Subcutaneous adipose tissue (tissue), 4 donors: ENCODE results near the gene FUNDC2. TPM values are rescaled to one million over a fixed set of nuclear protein-coding genes. Genes with fewer than 3 reads are reported as not detected.

Experiments
- total RNA-seq, 4 donors: library from RNA; depleted of rRNA; stranded (reverse); fragments of >200 nt; gene quantifications; one replicate each; pipeline ENCODE4 v1.1.0, GENCODE V29; 2016
- TF ChIP-seq, protein P1 (sequence below): fragments of 450-650 bp; IDR thresholded peaks from one replicate; pipeline ENCODE4 v1.5.1; 2016; ENCODE audit warnings: low read depth, mild to moderate bottlenecking, control low read depth, antibody characterized with exemption, moderate library complexity

The FUNDC2 gene
- total RNA-seq, 4 donors from 2014 or later = 46.1 to 83.5 (median 69.6) TPM

DNA sequence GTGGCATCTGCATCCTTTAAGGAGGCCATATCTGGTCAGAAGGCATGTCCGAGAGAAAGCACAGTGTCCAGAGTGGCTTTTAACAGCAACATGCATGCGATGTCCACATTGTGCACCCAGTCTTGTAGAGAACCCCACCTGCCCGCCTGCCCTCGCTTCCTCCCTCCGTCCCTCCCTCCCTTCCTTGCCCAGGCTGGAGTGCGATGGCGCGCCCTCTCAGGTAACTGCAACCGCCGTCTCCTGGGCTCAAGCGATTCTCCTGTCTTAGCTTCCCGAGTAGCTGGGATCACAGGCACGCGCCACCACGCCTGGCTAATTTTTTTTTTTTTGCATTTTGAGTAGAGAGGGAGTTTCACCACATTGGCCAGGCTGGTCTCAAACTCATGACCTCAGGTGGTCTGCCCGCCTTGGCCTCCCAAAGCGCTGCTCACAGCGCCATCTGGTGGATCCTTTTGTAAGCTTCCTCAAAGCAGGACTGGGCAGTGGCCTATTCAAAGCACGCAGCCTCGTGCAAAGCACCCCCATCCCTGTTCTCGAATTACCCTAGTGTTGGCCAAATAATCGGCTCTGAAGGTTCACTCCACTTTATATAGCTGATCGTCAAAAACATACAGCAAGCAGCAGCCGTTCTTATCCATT is 59.7 kb downstream of the FUNDC2 start:
- TF ChIP-seq, protein P1, sequence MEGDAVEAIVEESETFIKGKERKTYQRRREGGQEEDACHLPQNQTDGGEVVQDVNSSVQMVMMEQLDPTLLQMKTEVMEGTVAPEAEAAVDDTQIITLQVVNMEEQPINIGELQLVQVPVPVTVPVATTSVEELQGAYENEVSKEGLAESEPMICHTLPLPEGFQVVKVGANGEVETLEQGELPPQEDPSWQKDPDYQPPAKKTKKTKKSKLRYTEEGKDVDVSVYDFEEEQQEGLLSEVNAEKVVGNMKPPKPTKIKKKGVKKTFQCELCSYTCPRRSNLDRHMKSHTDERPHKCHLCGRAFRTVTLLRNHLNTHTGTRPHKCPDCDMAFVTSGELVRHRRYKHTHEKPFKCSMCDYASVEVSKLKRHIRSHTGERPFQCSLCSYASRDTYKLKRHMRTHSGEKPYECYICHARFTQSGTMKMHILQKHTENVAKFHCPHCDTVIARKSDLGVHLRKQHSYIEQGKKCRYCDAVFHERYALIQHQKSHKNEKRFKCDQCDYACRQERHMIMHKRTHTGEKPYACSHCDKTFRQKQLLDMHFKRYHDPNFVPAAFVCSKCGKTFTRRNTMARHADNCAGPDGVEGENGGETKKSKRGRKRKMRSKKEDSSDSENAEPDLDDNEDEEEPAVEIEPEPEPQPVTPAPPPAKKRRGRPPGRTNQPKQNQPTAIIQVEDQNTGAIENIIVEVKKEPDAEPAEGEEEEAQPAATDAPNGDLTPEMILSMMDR = no peak

DNA sequence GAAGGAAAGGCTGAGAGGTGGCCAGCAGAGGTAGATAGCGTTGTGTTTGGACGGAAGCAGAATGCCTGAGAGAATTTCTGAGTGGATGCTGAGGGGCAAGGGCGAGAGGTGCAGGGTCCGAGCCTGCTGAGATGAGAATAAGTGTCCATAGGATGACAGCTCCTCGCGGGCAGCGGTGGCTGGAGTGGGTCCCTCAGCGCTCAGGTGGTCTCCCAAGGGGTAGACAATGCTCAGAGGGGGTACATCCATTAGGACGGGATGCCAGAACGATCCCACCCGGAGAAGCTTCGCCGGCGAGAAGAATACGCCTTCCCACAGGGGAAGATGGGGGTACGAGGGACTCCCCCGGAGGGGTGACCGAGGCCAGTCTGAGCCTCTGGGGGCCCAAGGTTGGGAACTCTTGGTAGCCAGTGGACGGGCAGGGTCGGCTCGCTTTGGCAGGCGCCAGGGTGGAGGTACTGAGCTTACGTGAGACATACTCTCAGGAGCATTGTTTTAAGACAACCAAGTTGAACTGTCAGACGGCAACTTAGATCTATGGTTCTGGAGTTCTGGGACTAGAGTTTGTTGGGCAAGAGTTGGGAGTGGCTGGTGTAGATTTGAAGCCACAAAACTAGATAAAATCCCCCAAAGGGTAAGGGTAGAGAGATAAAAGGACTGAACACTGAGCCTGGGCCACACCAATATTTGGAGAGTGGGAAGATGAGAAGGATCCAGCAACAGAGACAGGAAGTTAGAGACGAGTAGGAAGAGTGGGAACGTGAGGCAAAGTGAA is 60.5 kb downstream of the FUNDC2 start:
- TF ChIP-seq, protein P1 = no peak

DNA sequence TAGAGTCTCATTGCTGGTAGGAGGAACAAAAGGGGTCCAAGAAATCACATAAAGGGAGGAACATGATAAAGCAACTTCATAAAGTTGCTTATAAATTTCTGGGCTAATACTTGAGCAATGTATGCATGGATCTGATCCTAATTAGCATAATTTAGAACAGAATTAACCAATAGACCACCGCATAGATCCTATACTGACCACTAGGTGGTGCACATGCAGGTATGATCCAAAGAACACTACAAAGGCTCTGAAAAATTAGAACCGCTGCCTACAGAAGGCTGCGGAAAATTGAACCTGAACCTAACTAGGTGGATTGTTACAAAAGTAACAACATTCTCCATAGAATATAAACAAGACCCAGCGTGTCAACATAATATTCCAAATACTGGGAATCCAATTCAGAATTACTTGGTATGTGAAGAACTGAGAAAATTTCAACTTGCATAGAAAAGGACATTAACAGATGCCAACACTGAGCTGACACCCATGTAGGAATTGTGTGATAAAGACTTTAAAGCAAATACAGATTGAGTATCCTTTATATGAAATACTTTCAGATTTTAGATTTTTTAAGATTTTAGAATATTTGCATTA is 67.9 kb downstream of the FUNDC2 start:
- TF ChIP-seq, protein P1 = no peak

DNA sequence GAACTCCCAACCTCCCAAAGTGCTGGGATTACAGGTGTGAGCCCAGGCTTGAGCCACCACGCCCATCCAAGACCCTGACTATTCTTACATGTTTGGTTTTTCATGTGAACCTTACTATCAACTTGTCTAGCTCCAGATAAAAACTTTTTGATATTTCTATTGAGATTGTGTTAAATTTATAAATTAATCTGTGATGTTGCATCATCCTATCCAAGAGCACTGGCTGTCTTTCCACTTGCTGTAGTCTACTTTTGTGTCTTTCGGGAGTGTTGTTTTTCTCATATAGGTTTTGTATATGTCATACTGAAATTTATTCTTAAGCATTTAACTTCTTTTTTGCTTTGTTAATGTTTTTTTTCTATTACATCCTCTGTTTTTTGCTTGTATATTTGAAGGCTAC is 79.3 kb downstream of the FUNDC2 start:
- TF ChIP-seq, protein P1 = no peak

DNA sequence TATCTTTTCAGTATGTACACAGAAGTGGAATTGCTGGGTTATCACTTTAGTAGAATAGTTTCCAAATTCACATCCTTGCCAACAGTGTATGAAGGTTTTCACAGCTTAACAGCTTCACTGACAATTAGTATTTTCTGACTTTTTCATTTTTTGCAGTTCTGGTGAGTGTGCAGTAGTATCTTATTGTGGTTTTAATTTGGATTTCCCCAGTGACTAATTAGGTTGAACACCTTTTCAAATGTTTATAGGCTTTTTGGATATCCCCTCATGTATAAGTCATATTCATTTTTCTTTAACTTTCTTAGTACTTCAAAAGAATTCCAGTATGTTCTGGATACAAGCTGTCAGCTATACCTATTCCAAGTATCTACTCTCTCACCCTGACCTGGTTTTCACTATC is 81.8 kb downstream of the FUNDC2 start:
- TF ChIP-seq, protein P1 = no peak

Other genes with a start within 250 kb of the FUNDC2 start
- 100 to 1,000 TPM in 1 of 4 donors, 10 to 100 TPM in 3; 40.9 to 106 (median 55.3) TPM for gene MPP1, start 221.4 kb upstream of the FUNDC2 start, total RNA-seq
- not detected for gene SMIM9, start 192.2 kb upstream of the FUNDC2 start, total RNA-seq
- gene F8A1, start 140.5 kb upstream of the FUNDC2 start, total RNA-seq = 10 to 100 TPM in 1 of 4 donors, 1 to 10 TPM in 2, under 1 TPM in 1; 0.44 to 12.9 (median 5.8) TPM
- gene F8, start 4.1 kb upstream of the FUNDC2 start, total RNA-seq = 10 to 100 TPM; 21.1 to 56.3 (median 36.5) TPM
- 10 to 100 TPM; 20.3 to 30.8 (median 25.0) TPM for gene CMC4, start 44.3 kb downstream of the FUNDC2 start, total RNA-seq
- 1 to 10 TPM; 1.0 to 8.6 (median 2.2) TPM for gene MTCP1, start 44.3 kb downstream of the FUNDC2 start, total RNA-seq
- 10 to 100 TPM; 12.8 to 18.7 (median 15.7) TPM for gene BRCC3, start 44.7 kb downstream of the FUNDC2 start, total RNA-seq
- gene VBP1, start 189.6 kb downstream of the FUNDC2 start, total RNA-seq = 10 to 100 TPM; 21.9 to 44.3 (median 26.8) TPM
- gene RAB39B, start 237.6 kb downstream of the FUNDC2 start, total RNA-seq = under 1 TPM in 2 of 4 donors, not detected in 2; 0.49 to 0.51 TPM